ENCODE data around the gene GTSE1.
"Not testable (repeated sequence)": the region's sequence is repeated elsewhere in the genome, so short reads cannot be mapped to it uniquely, and the experiment has no call there.

GTSE1 gene

GRCh38 chr22:46296257-46297150 lies at the start of gene GTSE1:
GTSE1 (plus strand) TSS chr22:46296870; CDS start chr22:46297401, 531 bp downstream.
- DNase-seq (ENCODE audit: low read depth, low spot score), result peak; percentile 74
- peak within 1 kb of the TSS; percentile 59 for H3K27ac ChIP-seq

GRCh38 chr22:46247443-46247975 lies 49.2 kb upstream of the GTSE1 start:
- no peak for DNase-seq (ENCODE audit: low read depth, low spot score)
- no peak overlapping the region for H3K27ac ChIP-seq

- peak within 1 kb of the TSS; percentile 36 for H3K27ac ChIP-seq
- DNase-seq (ENCODE audit: low read depth, low spot score), result peak; percentile 26
These were observed 46.5 kb upstream of the GTSE1 start, which contains the start of gene CDPF1 for GRCh38 chr22:46250035-46250782. CDPF1 (minus strand) TSS chr22:46250293; CDS start chr22:46248284, 2,009 bp downstream.

- H3K27ac ChIP-seq, result peak overlapping the region; percentile 36
- no peak for DNase-seq (ENCODE audit: low read depth, low spot score)
These were observed 45.9 kb upstream of the GTSE1 start for GRCh38 chr22:46250783-46251125.

GRCh38 chr22:46251266-46251665 lies 45.4 kb upstream of the GTSE1 start:
- DNase-seq (ENCODE audit: low read depth, low spot score), result no peak
- H3K27ac ChIP-seq, result no peak overlapping the region

GRCh38 chr22:46251816-46252380 lies 44.8 kb upstream of the GTSE1 start:
- DNase-seq (ENCODE audit: low read depth, low spot score), result no peak
- H3K27ac ChIP-seq, result no peak overlapping the region

GRCh38 chr22:46256358-46256958 lies 40.2 kb upstream of the GTSE1 start:
- peak; percentile 56 for DNase-seq (ENCODE audit: low read depth, low spot score)
- no peak overlapping the region for H3K27ac ChIP-seq

GRCh38 chr22:46259374-46259773 lies 37.3 kb upstream of the GTSE1 start:
- H3K27ac ChIP-seq, result no peak overlapping the region

GRCh38 chr22:46260038-46260437 lies 36.6 kb upstream of the GTSE1 start:
- H3K27ac ChIP-seq, result no peak overlapping the region
- DNase-seq (ENCODE audit: low read depth, low spot score), result no peak

More at GRCh38 chr22:46259374-46259773, 37.3 kb upstream of the GTSE1 start:
- no peak for DNase-seq (ENCODE audit: low read depth, low spot score)

GRCh38 chr22:46262449-46263215 lies 34.0 kb upstream of the GTSE1 start:
- no peak overlapping the region for H3K27ac ChIP-seq
- DNase-seq (ENCODE audit: low read depth, low spot score), result no peak

- no peak within 1 kb of the TSS for H3K27ac ChIP-seq
These were observed 33.5 kb upstream of the GTSE1 start, which contains the start of gene PKDREJ for GRCh38 chr22:46263216-46263590. PKDREJ (minus strand) TSS chr22:46263343; CDS start chr22:46263322, 21 bp downstream.

GRCh38 chr22:46264520-46264919 lies 32.1 kb upstream of the GTSE1 start:
- not testable (repeated sequence) for H3K27ac ChIP-seq; DNase-seq (ENCODE audit: low read depth, low spot score)

More at GRCh38 chr22:46263216-46263590, 33.5 kb upstream of the GTSE1 start, which contains the start of gene PKDREJ:
- DNase-seq (ENCODE audit: low read depth, low spot score), result no peak

- DNase-seq (ENCODE audit: low read depth, low spot score), result not testable (repeated sequence)
These were observed 31.0 kb upstream of the GTSE1 start for GRCh38 chr22:46265627-46266026.

GRCh38 chr22:46267431-46268279 lies 29.0 kb upstream of the GTSE1 start, which contains the start of gene TTC38:
TTC38 (plus strand) TSS chr22:46268008; CDS start chr22:46268040, 32 bp downstream.
- no peak within 1 kb of the TSS for H3K27ac ChIP-seq
- no peak for DNase-seq (ENCODE audit: low read depth, low spot score)

More at GRCh38 chr22:46265627-46266026, 31.0 kb upstream of the GTSE1 start:
- H3K27ac ChIP-seq, result not testable (repeated sequence)

- no peak for DNase-seq (ENCODE audit: low read depth, low spot score)
- H3K27ac ChIP-seq, result no peak overlapping the region
These were observed 27.1 kb upstream of the GTSE1 start for GRCh38 chr22:46269564-46269963.

GRCh38 chr22:46272196-46272595 lies 24.5 kb upstream of the GTSE1 start:
- no peak overlapping the region for H3K27ac ChIP-seq
- DNase-seq (ENCODE audit: low read depth, low spot score), result no peak

GRCh38 chr22:46272762-46273431 lies 23.8 kb upstream of the GTSE1 start:
- no peak overlapping the region for H3K27ac ChIP-seq
- no peak for DNase-seq (ENCODE audit: low read depth, low spot score)
